GM23248 (cell line): ENCODE measurements around the gene NDUFB11. TPM values are rescaled to one million over a fixed set of nuclear protein-coding genes. Genes with fewer than 3 reads are reported as not detected.
"Not testable (repeated sequence)": the region's sequence is repeated elsewhere in the genome, so short reads cannot be mapped to it uniquely, and the experiment has no call there.

Source experiments
- DNase-seq: peaks from one replicate; pipeline ENCODE4 v3.0.0-alpha.2; 2015
- H2AFZ ChIP-seq: fragments of 200-600 bp; sonication (generic); 2 replicates; pipeline ENCODE4 v1.6.1; 2016; ENCODE audit warnings: antibody characterized with exemption
- H3F3A ChIP-seq: fragments of 200-600 bp; sonication (generic); 2 replicates; pipeline ENCODE4 v1.6.1; 2016; ENCODE audit warnings: mild to moderate bottlenecking, antibody characterized with exemption, mixed run types; ENCODE audit not compliant: insufficient read depth
- H3K27ac ChIP-seq: fragments of 200-600 bp; sonication (generic); 2 replicates; pipeline ENCODE4 v1.5.1; 2016; ENCODE audit warnings: mild to moderate bottlenecking
- H3K27me3 ChIP-seq: fragments of 200-600 bp; sonication (generic); replicated peaks from 2 replicates; pipeline ENCODE4 v1.6.1; 2016; ENCODE audit warnings: mild to moderate bottlenecking; ENCODE audit not compliant: insufficient read depth
- H3K36me3 ChIP-seq: fragments of 200-600 bp; sonication (generic); 2 replicates; pipeline ENCODE4 v1.6.1; 2016; ENCODE audit warnings: low read depth, mild to moderate bottlenecking
- H3K4me1 ChIP-seq: fragments of 200-600 bp; sonication (generic); 2 replicates; pipeline ENCODE4 v1.6.1; 2016; ENCODE audit warnings: mild to moderate bottlenecking; ENCODE audit not compliant: insufficient read depth
- H3K4me2 ChIP-seq: fragments of 200-600 bp; sonication (generic); one replicate; pipeline ENCODE4 v1.6.1; 2016; ENCODE audit warnings: mild to moderate bottlenecking; ENCODE audit not compliant: unreplicated experiment
- H3K4me3 ChIP-seq: fragments of 200-600 bp; sonication (generic); 2 replicates; pipeline ENCODE4 v1.5.1; 2016; ENCODE audit warnings: mild to moderate bottlenecking
- H3K79me2 ChIP-seq: fragments of 200-600 bp; sonication (generic); 2 replicates; pipeline ENCODE4 v1.6.1; 2016; ENCODE audit warnings: mild to moderate bottlenecking; ENCODE audit not compliant: insufficient read depth
- H3K9ac ChIP-seq: fragments of 200-600 bp; sonication (generic); 2 replicates; pipeline ENCODE4 v1.6.1; 2016; ENCODE audit warnings: mild to moderate bottlenecking
- H3K9me2 ChIP-seq: fragments of 200-600 bp; sonication (generic); 2 replicates; pipeline ENCODE4 v1.6.1; 2016; ENCODE audit warnings: mixed run types, mild to moderate bottlenecking, moderate library complexity; ENCODE audit not compliant: insufficient read depth
- H3K9me3 ChIP-seq: fragments of 200-600 bp; sonication (generic); one replicate; pipeline ENCODE4 v1.6.1; 2017; ENCODE audit warnings: low read depth
- H4K20me1 ChIP-seq: fragments of 200-600 bp; sonication (generic); 2 replicates; pipeline ENCODE4 v1.6.0; 2016; ENCODE audit not compliant: insufficient read depth
- EZH2 ChIP-seq: fragments of 200-600 bp; sonication (generic); IDR thresholded peaks from 2 replicates; pipeline ENCODE4 v1.6.1; 2018; ENCODE audit warnings: antibody characterized with exemption, mild to moderate bottlenecking; ENCODE audit not compliant: insufficient read depth, poor library complexity, severe bottlenecking
- EZH2phosphoT487 ChIP-seq: fragments of 200-600 bp; sonication (generic); IDR thresholded peaks from 2 replicates; pipeline ENCODE4 v1.6.1; 2018; ENCODE audit warnings: antibody characterized with exemption, moderate library complexity, mild to moderate bottlenecking, low read depth; ENCODE audit not compliant: insufficient read depth
- WGBS, 2 experiments: methylation state at CpG; one replicate each; pipeline ENCODE4 v1.1.6; 2015 to 2017; ENCODE audit warnings: low lambda C conversion rate in 2 of 2, low coverage in 1 of 2; ENCODE audit errors: missing lambda C conversion rate in 2 of 2; 5-methylcytosine and 5-hydroxymethylcytosine counted together
- in situ Hi-C: fragments of 300-500 bp; cut with MboI; formaldehyde crosslinking; loops from 2 replicates; pipeline ENCODE4 v1.15.0; 2020
- polyA plus RNA-seq: library from polyadenylated mRNA; unstranded; fragments of >200 nt; fragmentation: Nextera tagmentation; extraction: Ambion mirVana; gene quantifications from 2 replicates; pipeline ENCODE4 v1.2.1, GENCODE V29; 2016
- total RNA-seq: library from RNA; depleted of rRNA; stranded (reverse); fragments of >200 nt; shearing (Covaris generic); gene quantifications from 2 replicates; pipeline ENCODE4 v1.2.3, GENCODE V29; 2014

The NDUFB11 gene
- total and polyA plus RNA-seq, 2 experiments from 2014 or later = 41.7 to 125 TPM

DNA sequence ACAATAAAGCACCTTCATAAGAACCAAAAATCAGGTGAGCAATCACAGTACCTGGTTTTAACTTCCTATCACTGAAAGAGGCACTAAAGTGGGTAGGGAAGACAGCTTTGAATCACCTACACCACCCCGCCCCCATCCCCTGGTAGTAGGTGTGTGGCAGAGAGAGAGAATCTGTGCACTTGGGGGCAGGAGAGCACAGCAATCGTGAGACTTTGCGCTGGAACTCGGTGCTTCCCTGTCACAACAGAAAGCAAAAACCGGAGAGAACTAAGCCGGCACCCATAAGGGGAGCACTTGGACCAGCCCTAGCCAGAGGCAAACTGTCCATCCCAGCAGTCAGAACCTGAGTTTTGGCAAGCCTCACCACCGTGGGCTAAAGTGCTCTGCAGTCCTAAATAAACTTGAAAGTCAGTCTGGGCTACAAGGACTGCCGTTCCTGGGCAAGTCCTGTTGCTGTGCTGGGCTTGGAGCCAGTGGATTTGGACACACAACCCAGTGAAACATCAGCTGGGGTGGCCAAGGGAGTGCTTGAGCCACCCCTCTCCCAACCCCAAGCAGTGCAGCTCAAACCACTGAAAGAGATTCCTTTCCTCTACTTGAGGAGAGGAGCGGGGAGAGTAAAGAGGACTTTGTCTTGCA is 32.1 kb downstream of the NDUFB11 start:
- in situ Hi-C loops = no loop called here
- Histone ChIP-seq H3F3A (no peaks in the 10 kb centered on the region), H3K4me2 (no peak overlapping the region), H3K36me3 (no peaks in the 10 kb centered on the region), H3K4me1 (no peaks in the 10 kb centered on the region), H3K27ac (no peak overlapping the region), H3K79me2 (no peaks in the 10 kb centered on the region), H3K9me2 (no peaks in the 10 kb centered on the region), H3K9me3 (no peaks in the 10 kb centered on the region), H4K20me1 (no peaks in the 10 kb centered on the region), H2AFZ (no peak overlapping the region), H3K4me3 (no peak overlapping the region), H3K27me3 (no peaks in the 10 kb centered on the region), H3K9ac (no peak overlapping the region)
- 77 to 79% methylated on average over 8 to 9 of the region's 9 CpGs for WGBS, 2 experiments
- no peak for DNase-seq
- no peak for TF ChIP-seq EZH2
- no peak for TF ChIP-seq EZH2phosphoT487

- H3K4me3 ChIP-seq, H3K4me2 ChIP-seq, H3K9ac ChIP-seq, in situ Hi-C loops, H2AFZ ChIP-seq, H3K9me3 ChIP-seq, H3K27me3 ChIP-seq, H3K79me2 ChIP-seq, DNase-seq, H3K36me3 ChIP-seq, H3K4me1 ChIP-seq, H3F3A ChIP-seq, H3K27ac ChIP-seq, H3K9me2 ChIP-seq, H4K20me1 ChIP-seq: not testable (repeated sequence)
- 91 to 97% methylated on average over 18 to 20 of the region's 40 CpGs for WGBS, 2 experiments
These were observed 33.4 kb downstream of the NDUFB11 start for GRCh38 chrX:47110936-47111615.

GRCh38 chrX:47101206-47101605 is 43.3 kb downstream of the NDUFB11 start:
- no peaks in the 10 kb centered on the region for H4K20me1 ChIP-seq
- H3K27me3 ChIP-seq = no peaks in the 10 kb centered on the region
- H3K4me3 ChIP-seq = no peak overlapping the region
- no peaks in the 10 kb centered on the region for H3K9me3 ChIP-seq
- no peaks in the 10 kb centered on the region for H3K36me3 ChIP-seq
- no peaks in the 10 kb centered on the region for H3F3A ChIP-seq
- TF ChIP-seq EZH2 (no peak), EZH2phosphoT487 (no peak)
- no peaks in the 10 kb centered on the region for H3K4me1 ChIP-seq
- H3K9ac ChIP-seq = no peak overlapping the region
- H3K4me2 ChIP-seq = no peak overlapping the region
- no peak for DNase-seq
- H3K9me2 ChIP-seq = no peaks in the 10 kb centered on the region
- 71 to 74% methylated on average over 4 of the region's 4 CpGs for WGBS, 2 experiments
- in situ Hi-C loops = no loop called here
- H3K79me2 ChIP-seq = no peaks in the 10 kb centered on the region
- no peak overlapping the region for H3K27ac ChIP-seq
- H2AFZ ChIP-seq = no peak overlapping the region

DNA sequence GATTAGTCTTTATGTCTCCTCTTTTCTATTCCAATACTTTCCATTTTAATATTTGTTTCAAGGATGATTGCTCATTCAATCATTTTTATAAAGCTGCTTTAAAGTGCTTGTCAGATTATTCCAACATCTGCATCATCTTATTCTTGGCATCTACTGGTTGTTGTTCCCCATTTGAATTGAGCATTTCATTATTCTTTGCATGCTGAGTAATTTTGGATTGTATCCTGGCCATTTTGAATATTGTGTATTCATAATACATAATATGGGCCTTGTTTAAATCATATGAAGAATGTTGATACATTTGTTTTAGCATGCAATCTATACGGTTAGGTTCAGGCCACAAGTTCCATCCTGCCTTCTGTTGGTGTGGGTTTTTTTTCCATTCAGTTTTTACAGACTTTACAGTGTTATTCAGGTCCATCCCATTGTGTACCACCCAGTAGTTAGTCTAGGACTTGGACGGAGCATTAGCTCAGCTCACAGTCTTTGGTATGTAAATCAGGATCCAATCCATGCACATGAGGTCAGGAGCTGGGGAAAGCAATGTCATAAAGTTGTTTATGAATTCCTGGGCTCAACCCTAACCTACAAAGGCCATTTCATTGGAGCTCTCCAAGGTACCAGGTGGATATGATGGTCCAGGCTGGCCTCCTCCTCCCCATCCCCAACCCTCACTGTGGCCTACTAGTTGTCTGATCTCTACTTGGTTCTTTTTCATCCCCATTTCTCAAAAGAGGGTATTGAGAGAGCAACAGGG is 46.0 kb downstream of the NDUFB11 start:
- no peak for DNase-seq
- TF ChIP-seq EZH2phosphoT487 (no peak), EZH2 (no peak)
- no peak overlapping the region for H3K4me2 ChIP-seq
- H3F3A ChIP-seq = no peaks in the 10 kb centered on the region
- H3K9me3 ChIP-seq = no peaks in the 10 kb centered on the region
- no peaks in the 10 kb centered on the region for H3K36me3 ChIP-seq
- 48 to 80% methylated on average over 2 of the region's 2 CpGs for WGBS, 2 experiments
- H3K79me2 ChIP-seq = no peaks in the 10 kb centered on the region
- no peak overlapping the region for H3K9ac ChIP-seq
- in situ Hi-C loops = no loop called here
- no peak overlapping the region for H3K4me3 ChIP-seq
- H4K20me1 ChIP-seq = no peaks in the 10 kb centered on the region
- H2AFZ ChIP-seq = no peak overlapping the region
- H3K27me3 ChIP-seq = no peaks in the 10 kb centered on the region
- H3K4me1 ChIP-seq = no peaks in the 10 kb centered on the region
- no peak overlapping the region for H3K27ac ChIP-seq
- no peaks in the 10 kb centered on the region for H3K9me2 ChIP-seq
